Measurements from ENCODE around the gene VSTM2B.
"Not testable (repeated sequence)": the region's sequence is repeated elsewhere in the genome, so short reads cannot be mapped to it uniquely, and the experiment has no call there.

Gene VSTM2B

DNA sequence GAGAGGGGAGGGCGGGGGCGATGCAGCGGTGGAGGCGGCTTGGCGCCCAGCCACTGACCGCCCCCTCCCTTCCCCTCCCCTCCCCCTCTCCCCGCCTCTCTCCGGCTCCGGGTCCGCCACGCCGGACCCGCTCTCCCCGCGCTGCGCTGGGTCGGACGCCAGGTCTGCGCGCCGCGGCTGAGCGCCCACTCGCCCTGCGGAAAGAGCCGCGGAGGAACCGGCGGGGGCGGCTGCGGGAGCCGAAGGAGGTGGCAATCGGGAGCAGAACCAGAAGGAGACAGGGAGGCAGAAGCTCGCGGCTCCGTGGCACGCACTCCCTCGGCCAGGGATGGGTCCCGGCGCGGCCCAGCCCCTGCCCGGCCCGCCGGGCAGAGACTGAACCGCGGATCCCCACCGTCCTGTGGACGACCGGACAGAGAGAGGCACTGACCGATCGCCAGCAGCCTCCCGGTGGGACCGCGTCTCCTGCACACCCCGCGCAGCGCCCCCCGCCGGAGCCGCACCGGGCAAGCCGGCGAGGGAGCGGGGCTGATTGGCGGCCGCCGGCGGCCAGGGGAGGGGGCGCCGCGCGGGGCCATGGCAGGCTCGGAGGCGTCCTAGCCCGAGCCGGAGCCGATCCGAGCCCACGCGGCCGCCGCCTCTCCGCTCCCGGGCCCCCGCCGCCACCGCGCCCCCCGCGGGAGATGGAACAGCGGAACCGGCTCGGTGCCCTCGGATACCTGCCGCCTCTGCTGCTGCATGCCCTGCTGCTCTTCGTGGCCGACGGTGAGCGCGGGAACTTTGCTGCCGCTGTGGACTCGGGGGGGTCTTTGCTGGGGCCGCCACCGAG lies at the start of gene VSTM2B:
TSS of gene VSTM2B (plus strand) at position 94 of the 829 bp plus-strand sequence. CDS start at position 684, 590 bp downstream.
- DNase-seq: no peak

GRCh38 chr19:29476528-29476927 lies 49.3 kb upstream of the VSTM2B start:
- no peak for DNase-seq

DNA sequence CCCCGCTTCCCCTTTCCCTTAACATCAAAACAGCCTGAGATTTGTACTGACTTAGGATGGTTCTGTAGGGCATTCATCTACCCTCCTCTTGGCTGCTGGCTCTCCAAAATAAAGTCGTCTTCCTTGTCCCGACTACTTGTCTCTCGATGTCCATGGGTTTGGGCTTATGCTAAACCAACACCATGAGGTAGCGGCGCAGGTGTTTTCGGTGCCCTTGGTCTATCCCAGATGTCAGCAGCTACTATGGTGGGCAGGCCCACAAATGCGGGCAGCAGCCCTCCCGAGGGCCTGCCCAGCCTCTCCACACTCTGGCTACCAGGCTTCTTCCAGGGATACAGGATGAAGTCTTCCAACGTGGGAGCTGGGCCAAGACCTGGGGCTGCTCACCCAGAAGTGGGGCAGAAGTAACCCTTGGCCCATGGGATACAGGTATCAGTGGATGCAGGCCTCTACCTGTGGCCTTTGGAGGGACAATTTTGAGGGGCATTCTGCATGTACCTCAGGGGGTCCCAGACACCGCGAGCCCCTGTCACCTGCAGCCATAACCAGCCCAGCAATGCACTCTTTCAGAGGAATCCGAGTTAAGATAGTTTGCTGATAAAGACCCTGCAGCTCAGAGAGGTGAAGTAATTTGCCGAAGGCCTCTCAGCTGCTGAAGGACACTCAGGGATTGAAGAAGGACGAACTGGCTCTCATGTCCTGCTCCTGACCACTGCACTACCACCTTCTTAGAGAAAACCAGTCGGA lies 47.8 kb upstream of the VSTM2B start:
- no peak for DNase-seq

GRCh38 chr19:29478578-29479565 lies 46.9 kb upstream of the VSTM2B start:
- DNase-seq: no peak

- DNase-seq: no peak
Measured at GRCh38 chr19:29479941-29480340, 45.9 kb upstream of the VSTM2B start.

DNA sequence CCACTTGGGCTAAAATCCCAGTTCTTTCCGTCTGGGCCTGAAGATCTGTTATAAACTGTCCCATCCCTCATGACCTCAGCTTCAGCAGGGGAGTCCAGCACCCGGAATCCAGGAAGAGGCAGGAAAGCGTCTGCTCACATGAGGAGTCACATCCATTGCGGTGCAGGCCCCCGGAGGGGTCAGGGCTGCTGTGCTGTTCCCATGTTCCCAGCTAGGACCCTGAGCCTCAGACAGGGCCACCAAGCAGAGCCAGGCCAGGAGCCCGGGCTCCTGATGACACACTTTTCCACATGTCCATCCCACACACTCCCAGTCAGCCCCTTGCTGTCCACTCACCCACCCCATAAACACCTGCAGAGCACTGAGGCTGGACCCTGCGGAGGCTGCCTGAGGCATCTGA lies 45.3 kb upstream of the VSTM2B start:
- no peak for DNase-seq

DNA sequence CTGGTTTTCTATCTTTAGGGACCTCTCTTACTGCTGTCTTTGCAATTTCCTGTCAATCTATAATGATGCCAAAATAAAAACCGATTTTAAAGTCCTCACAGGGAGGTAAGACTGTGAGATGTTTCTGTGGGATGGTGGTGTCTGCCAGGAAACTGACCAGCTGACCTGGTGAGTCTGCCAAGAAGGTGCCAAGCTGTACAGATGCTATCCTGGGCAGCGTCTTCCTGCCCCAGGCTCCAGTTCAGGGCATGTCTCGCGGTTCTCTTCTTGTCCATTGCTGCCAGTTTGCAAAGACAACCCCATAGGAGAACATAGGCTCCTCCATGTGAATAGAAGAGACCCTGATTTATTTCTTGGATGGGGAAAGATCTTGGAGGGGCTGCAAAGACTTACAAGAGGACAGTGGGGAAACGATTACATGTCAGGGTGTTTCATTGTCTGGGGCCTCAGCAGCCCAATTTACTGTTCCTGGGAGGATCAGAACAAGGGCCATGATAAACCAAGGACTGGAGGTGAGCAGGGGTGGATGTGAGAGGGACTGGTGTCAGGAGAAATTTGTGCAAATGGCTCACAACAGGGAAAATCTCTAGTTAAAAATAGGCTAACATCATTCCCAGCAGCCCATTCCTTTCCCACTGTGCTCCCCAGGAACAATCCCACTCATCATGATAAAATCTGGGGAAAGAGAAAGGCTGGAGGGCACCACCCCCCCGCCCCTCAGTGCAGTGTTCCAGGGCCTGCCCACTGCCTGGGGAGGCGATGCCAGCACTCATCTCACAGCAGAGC lies 42.7 kb upstream of the VSTM2B start:
- DNase-seq: no peak

DNA sequence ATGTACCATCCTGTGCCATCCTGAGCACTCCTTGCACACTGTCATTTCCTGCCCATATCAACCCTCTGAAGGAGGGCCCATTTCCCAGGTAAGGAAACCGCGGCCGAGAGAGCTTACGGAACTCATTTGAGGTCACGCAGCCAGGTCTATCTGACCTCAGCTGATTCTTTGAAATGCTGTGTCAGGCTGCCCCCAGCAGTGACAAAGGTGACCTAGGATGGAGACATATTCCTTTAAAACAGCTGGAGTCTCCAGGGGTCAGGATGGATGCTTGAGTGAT lies 42.2 kb upstream of the VSTM2B start:
- DNase-seq: no peak

GRCh38 chr19:29483944-29484581 lies 41.7 kb upstream of the VSTM2B start:
- no peak for DNase-seq

GRCh38 chr19:29484876-29485275 lies 40.9 kb upstream of the VSTM2B start:
- DNase-seq: no peak

GRCh38 chr19:29485293-29485692 lies 40.5 kb upstream of the VSTM2B start:
- no peak for DNase-seq

- DNase-seq: not testable (repeated sequence)
Measured at GRCh38 chr19:29486961-29487360, 38.8 kb upstream of the VSTM2B start.

- no peak for DNase-seq
Measured at GRCh38 chr19:29487432-29487831, 38.4 kb upstream of the VSTM2B start.

DNA sequence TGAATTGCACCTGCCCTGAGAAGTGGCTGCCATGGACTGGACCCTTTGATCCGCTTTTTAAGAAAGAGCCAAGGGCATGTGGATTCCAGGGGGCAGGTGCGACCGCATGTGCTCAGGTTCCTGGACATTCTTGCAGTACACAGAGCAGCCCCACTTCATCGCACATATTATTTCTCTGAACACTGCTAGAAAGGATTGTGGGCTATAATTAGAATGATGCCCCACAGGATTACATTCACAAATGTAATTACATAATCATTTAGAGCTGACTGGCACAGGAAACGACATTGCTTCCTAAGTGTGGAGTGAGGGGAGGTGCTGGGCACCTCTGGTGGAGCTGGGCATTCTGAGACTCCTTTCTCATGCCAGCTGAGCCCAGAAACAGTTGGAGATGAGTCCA lies 37.5 kb upstream of the VSTM2B start:
- no peak for DNase-seq

DNA sequence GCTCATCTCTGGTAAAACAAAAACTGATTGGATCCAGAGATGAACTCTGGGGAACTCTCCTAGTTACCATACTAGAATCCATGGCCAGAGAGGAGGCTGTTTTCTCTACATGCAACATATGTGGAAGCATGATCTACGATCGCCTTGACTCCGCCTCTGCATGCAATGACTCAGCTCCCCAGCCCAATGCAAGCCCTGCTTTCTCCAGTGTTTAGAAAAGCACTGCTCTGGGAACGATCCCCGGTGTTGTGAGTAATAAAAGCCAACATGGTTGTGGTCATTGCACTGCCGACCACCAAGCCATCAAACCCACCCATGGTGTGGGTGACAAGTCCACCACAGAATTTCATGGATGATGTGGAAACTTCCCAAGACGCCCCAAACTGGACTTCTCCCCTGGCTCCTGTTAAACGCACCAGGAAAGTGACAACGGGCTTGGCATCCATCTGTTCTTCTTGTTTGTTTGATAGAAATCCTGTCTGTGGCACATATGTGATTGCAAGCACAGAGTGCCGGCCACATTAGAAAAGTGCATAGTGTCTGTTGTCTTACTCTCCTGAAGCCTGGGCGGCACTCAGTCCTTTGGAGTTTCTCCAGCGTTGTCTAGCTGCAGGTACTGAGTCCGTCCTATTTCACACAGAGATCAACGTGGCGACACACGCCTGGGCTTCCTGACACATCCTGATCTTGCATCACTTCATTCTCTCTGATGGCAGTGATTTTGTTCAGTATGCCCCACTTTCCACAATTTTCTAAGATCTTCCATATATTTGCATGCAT lies 36.4 kb upstream of the VSTM2B start:
- DNase-seq: no peak

- no peak for DNase-seq
Measured at GRCh38 chr19:29491491-29491890, 34.3 kb upstream of the VSTM2B start.

- no peak for DNase-seq
Measured at GRCh38 chr19:29491995-29492577, 33.7 kb upstream of the VSTM2B start.

DNA sequence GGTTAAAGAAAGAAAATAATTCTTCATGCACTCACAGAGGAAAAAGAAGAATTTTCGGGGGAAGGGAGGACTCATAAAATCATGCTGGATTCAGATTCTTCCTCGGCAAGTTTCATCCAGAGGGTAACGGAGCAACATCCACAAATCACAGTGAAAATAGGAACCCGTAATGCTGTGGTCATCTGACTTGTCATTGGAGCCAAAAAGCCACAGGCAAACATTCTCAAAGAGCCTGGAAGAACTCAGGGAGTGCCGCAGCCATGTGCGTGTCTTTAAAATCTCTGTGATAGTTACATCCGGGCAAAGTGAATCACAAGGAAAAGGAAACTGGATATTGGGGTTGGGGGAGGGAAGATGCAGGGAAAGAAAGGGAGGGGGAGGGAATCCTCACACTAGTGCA lies 33.0 kb upstream of the VSTM2B start:
- DNase-seq: no peak

GRCh38 chr19:29495091-29495490 lies 30.7 kb upstream of the VSTM2B start:
- DNase-seq: no peak

DNA sequence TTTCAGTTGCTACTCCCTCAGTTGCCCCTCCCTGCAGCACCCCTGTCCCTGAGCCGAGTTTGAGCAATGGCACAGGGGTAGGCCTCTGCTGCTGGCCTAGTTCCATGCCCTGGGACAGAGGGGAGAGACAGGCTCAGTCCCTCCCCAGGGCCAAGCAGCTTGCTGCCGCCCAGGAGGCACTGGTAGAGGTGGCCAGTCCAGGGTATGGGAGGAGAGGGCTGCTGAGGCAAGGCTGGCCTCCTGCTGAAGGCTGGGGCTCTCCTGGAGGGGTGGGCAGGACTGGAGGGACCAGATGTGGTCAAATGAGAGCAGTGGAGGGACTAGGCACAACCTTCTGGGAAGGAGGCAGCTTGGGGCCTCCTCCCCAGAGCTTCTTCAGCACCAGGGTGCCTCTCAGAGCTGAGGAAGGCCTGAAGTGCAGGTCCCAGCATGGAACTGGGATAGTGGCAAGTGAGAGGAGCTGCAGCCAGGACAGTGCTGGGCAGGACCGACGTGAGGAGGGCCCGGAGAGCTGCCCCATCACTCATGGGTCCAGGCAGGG lies 29.8 kb upstream of the VSTM2B start:
- no peak for DNase-seq

Measured in 8988T (cell line).